Naive thymus-derived CD4-positive, alpha-beta T cell (primary cell): ENCODE data around the gene HAUS7. TPM values are rescaled to one million over a fixed set of nuclear protein-coding genes. Genes with fewer than 3 reads are reported as not detected.

Experiments
- ATAC-seq: fragments of 150-1000 bp; cut with Tn5 transposase; 2 replicates; pipeline ENCODE4 v1.10.0; 2021; ENCODE audit warnings: mild to moderate bottlenecking, moderate library complexity
- CTCF ChIA-PET: fragments of 350-600 bp; sonication (Branson Sonifier 250); formaldehyde crosslinking; loops from one replicate; lab custom pipeline; 2021; ENCODE audit warnings: antibody characterized with exemption; lab: Charles Lee
- POLR2A ChIA-PET: fragments of 350-600 bp; sonication (Branson Sonifier 250); formaldehyde crosslinking; loops from one replicate; lab custom pipeline; 2021; ENCODE audit warnings: antibody characterized with exemption, inconsistent platforms; lab: Charles Lee
- DNase-seq, 9 donors: peaks; one replicate each; pipeline versions ENCODE4 v3.0.0 to v3.0.0-alpha.2; 2020 to 2022; ENCODE audit warnings: mixed read lengths in 1 of 9
- H3K27ac ChIP-seq: one replicate; pipeline ENCODE4 v1.7.0; 2013; ENCODE audit warnings: mild to moderate bottlenecking, low read depth, low read length, moderate library complexity
- H3K27me3 ChIP-seq, 2 donors: one replicate each; pipeline ENCODE4 v1.7.0; 2013; ENCODE audit warnings: low read length in 2 of 2, mild to moderate bottlenecking in 2 of 2, moderate library complexity in 2 of 2; ENCODE audit not compliant: control insufficient read depth in 2 of 2, insufficient read depth in 2 of 2
- H3K36me3 ChIP-seq, 3 experiments: 1 replicate in 2 of 3; 2 replicates in 1 of 3; pipeline ENCODE4 v1.7.0; 2013; ENCODE audit warnings: low read length in 3 of 3, mild to moderate bottlenecking in 3 of 3, moderate library complexity in 1 of 3; ENCODE audit not compliant: insufficient read depth in 3 of 3, control insufficient read depth in 2 of 3
- H3K4me1 ChIP-seq, 2 donors: one replicate each; pipeline ENCODE4 v1.7.0; 2013; ENCODE audit warnings: low read length in 2 of 2, mild to moderate bottlenecking in 2 of 2, moderate library complexity in 1 of 2; ENCODE audit not compliant: control insufficient read depth in 2 of 2, insufficient read depth in 2 of 2
- H3K4me3 ChIP-seq: 2 replicates; pipeline ENCODE4 v1.7.0; 2013; ENCODE audit warnings: mild to moderate bottlenecking, low read length
- H3K9me3 ChIP-seq, 3 experiments: 1 replicate in 2 of 3; 2 replicates in 1 of 3; pipeline ENCODE4 v1.7.0; 2013; ENCODE audit warnings: low read length in 3 of 3; ENCODE audit not compliant: control insufficient read depth in 2 of 3
- H3K27ac Mint-ChIP-seq, 9 donors: one replicate each; pipeline ENCODE4 v1.8.0; 2020 to 2022; ENCODE audit warnings: mixed read lengths in 9 of 9, mild to moderate bottlenecking in 8 of 9, moderate library complexity in 5 of 9, inconsistent platforms in 2 of 9
- H3K27me3 Mint-ChIP-seq, 5 donors: one replicate each; pipeline ENCODE4 v1.8.0; 2021 to 2022; ENCODE audit warnings: mixed read lengths in 5 of 5, mild to moderate bottlenecking in 1 of 5
- H3K36me3 Mint-ChIP-seq, 5 donors: one replicate each; pipeline ENCODE4 v1.8.0; 2020 to 2022; ENCODE audit warnings: mixed read lengths in 5 of 5, mild to moderate bottlenecking in 3 of 5, inconsistent platforms in 1 of 5
- H3K4me1 Mint-ChIP-seq, 7 donors: one replicate each; pipeline ENCODE4 v1.8.0; 2020 to 2022; ENCODE audit warnings: mixed read lengths in 7 of 7, mild to moderate bottlenecking in 3 of 7, inconsistent platforms in 1 of 7
- H3K4me3 Mint-ChIP-seq, 10 donors: one replicate each; pipeline ENCODE4 v1.8.0; 2020 to 2022; ENCODE audit warnings: mild to moderate bottlenecking in 10 of 10, mixed read lengths in 10 of 10, moderate library complexity in 6 of 10, inconsistent platforms in 2 of 10
- H3K9me3 Mint-ChIP-seq, 11 donors: one replicate each; pipeline ENCODE4 v1.8.0; 2020 to 2022; ENCODE audit warnings: mixed read lengths in 11 of 11, mild to moderate bottlenecking in 4 of 11, inconsistent platforms in 1 of 11, moderate library complexity in 1 of 11
- intact Hi-C, 2 donors: fragments of 100-400 bp; cut with micrococcal nuclease; formaldehyde crosslinking; loops; one replicate each; pipeline ENCODE4 v1.15.1; 2023
- polyA plus RNA-seq, 2 donors: library from polyadenylated mRNA; unstranded; fragments of 300-500 nt; fragmentation: Illumina TruSeq; gene quantifications; one replicate each; pipeline ENCODE4 v1.2.3, GENCODE V29; 2021
- total RNA-seq, 6 experiments: library from RNA in 5 of 6; stranded (reverse) in 5 of 6; gene quantifications; 1 replicate in 5 of 6; 2 replicates in 1 of 6; pipeline ENCODE4 v1.2.3 and lab custom pipeline; 2021 to 2026

The HAUS7 gene
- total and polyA plus RNA-seq, 7 experiments from 2014 or later = 20.7 to 44.8 (median 28.4) TPM

DNA sequence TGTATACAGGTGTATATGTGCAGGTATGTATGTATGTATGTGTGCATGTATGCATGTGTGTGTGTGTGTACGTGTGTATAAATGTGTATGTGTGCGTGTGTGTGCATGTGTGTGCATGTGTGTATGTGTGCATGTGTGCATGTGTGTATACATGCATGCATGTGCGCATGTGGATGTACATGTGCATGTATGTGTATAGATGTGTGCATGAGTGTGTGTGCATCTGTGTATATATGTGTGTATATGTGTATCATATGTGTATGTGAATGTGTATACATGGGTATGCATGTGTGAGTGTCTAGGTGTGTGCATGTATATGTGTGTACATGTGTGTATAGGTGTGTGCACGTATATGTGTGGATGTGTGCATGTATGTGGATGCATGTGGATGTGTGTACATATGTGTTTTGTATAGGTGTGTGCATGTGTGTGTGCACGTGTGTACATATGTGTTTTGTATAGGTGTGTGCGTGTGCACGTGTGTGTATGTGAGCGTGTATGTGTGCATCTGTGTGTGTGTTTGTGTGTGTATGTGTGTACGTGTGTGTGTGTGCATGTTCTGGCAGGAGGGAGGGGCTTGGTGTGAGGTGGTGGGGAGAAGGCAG lies 30.4 kb upstream of the HAUS7 start:
- Mint-ChIP-seq H3K36me3 (no peaks in the 10 kb centered on the region), H3K4me3 (no peak overlapping the region), H3K9me3 (peaks cover 0 to 4% (median 0%) of the 10 kb centered on the region in 11 donors), H3K27me3 (no peaks in the 10 kb centered on the region), H3K4me1 (no peaks in the 10 kb centered on the region), H3K27ac (no peak overlapping the region)
- no peak for DNase-seq
- CTCF ChIA-PET = no interaction called here
- no peak overlapping the region for H3K27ac ChIP-seq
- no peaks in the 10 kb centered on the region for H3K27me3 ChIP-seq
- H3K9me3 ChIP-seq = no peaks in the 10 kb centered on the region
- no peak overlapping the region for H3K4me3 ChIP-seq
- no peaks in the 10 kb centered on the region for H3K4me1 ChIP-seq
- H3K36me3 ChIP-seq = no peaks in the 10 kb centered on the region
- intact Hi-C loops = no loop called here
- no peak for ATAC-seq
- POLR2A ChIA-PET = no interaction called here

DNA sequence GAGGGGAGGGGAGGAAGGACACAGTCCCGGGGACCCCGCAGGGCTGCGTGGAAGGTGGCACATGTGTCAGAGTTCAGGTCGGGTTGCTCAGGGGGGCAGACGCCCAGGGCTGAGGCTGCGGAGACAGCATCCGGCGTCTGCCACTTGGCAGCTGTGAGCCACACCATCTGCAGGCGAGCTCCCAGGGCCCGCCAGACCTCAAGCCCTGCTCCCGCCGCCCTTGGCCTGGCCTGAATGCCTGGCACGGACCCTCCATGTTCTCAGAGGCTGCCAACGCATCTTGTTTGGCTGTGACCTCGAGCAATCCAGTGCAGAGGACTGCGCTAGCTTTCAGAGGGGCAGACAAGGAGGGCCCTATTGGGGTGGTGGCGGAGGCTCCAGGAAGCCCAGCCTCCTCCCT lies 29.5 kb upstream of the HAUS7 start:
- Histone ChIP-seq H3K36me3 (no peaks in the 10 kb centered on the region), H3K4me3 (no peak overlapping the region), H3K27me3 (no peaks in the 10 kb centered on the region), H3K9me3 (no peaks in the 10 kb centered on the region), H3K4me1 (no peaks in the 10 kb centered on the region), H3K27ac (no peak overlapping the region)
- no peak overlapping the region for H3K4me3 Mint-ChIP-seq
- ATAC-seq (no peak), DNase-seq (no peak)
- CTCF ChIA-PET = no interaction called here
- peaks cover 0 to 5% (median 0%) of the 10 kb centered on the region in 5 donors for H3K27me3 Mint-ChIP-seq
- H3K36me3 Mint-ChIP-seq = no peaks in the 10 kb centered on the region
- intact Hi-C loops = no loop called here
- H3K9me3 Mint-ChIP-seq = peaks cover 0 to 4% (median 0%) of the 10 kb centered on the region in 11 donors
- peaks cover 0 to 3% (median 0%) of the 10 kb centered on the region in 7 donors for H3K4me1 Mint-ChIP-seq
- POLR2A ChIA-PET = no interaction called here
- H3K27ac Mint-ChIP-seq = no peak overlapping the region

DNA sequence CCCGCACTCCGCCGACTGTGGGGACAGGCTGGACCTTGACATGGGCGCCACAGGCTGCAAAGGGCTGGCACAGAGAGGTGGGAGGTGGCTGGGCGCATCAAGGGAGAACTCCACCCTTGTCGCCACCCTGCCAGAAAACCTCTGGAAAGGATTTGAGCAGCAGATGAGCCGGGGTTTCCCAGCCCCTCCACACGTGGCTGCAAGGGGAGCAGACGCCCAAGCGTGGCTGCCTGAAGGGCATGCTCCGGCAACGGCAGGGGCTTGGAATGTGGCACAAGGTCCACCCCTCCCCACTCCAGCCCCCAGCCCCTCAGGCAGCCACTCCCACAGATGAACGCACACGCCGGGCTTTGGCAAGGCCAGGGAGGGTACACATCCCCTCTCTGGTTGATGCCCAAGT lies 29.0 kb upstream of the HAUS7 start:
- Mint-ChIP-seq H3K36me3 (no peaks in the 10 kb centered on the region), H3K27ac (no peak overlapping the region), H3K4me3 (no peak overlapping the region), H3K27me3 (peaks cover 0 to 5% (median 0%) of the 10 kb centered on the region in 5 donors), H3K9me3 (peaks cover 0 to 4% (median 0%) of the 10 kb centered on the region in 11 donors), H3K4me1 (peaks cover 0 to 3% (median 0%) of the 10 kb centered on the region in 7 donors)
- Histone ChIP-seq H3K36me3 (no peaks in the 10 kb centered on the region), H3K4me1 (no peaks in the 10 kb centered on the region), H3K27ac (no peak overlapping the region), H3K4me3 (no peak overlapping the region), H3K9me3 (no peaks in the 10 kb centered on the region), H3K27me3 (no peaks in the 10 kb centered on the region)
- no peak for DNase-seq
- ChIA-PET CTCF (no interaction called here), POLR2A (no interaction called here)
- intact Hi-C loops = no loop called here
- ATAC-seq = no peak

DNA sequence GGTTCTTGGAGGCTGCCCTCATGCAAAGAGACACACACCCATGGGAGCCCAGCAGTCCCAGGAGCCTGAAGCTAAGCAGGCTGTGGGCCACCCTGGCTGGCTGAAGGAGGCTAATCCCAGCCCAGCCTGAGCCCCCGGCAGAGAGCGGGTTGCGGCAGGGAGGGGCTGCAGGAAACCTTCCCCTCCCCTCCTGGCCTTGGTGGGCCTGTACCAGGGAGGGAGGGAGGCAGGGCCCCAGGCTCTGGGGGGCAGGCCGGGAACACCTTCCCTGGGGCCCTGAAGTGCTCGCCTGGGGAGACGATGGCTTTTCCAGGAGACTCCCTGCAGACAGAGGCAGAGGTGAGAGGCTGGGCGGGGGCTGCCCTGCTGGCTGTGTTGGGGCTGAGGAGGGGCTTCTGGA lies 28.1 kb upstream of the HAUS7 start:
- H3K4me1 Mint-ChIP-seq = peaks cover 0 to 3% (median 0%) of the 10 kb centered on the region in 7 donors
- DNase-seq (no peak), ATAC-seq (no peak)
- ChIA-PET POLR2A (no interaction called here), CTCF (no interaction called here)
- H3K36me3 Mint-ChIP-seq = no peaks in the 10 kb centered on the region
- H3K27ac Mint-ChIP-seq = no peak overlapping the region
- no peak overlapping the region for H3K27ac ChIP-seq
- H3K9me3 Mint-ChIP-seq = peaks cover 0 to 4% (median 0%) of the 10 kb centered on the region in 11 donors
- no peak overlapping the region for H3K4me3 ChIP-seq
- peaks cover 0 to 5% (median 0%) of the 10 kb centered on the region in 5 donors for H3K27me3 Mint-ChIP-seq
- no peaks in the 10 kb centered on the region for H3K36me3 ChIP-seq
- intact Hi-C loops = no loop called here
- no peaks in the 10 kb centered on the region for H3K27me3 ChIP-seq
- H3K4me3 Mint-ChIP-seq = no peak overlapping the region
- no peaks in the 10 kb centered on the region for H3K4me1 ChIP-seq
- H3K9me3 ChIP-seq = no peaks in the 10 kb centered on the region

DNA sequence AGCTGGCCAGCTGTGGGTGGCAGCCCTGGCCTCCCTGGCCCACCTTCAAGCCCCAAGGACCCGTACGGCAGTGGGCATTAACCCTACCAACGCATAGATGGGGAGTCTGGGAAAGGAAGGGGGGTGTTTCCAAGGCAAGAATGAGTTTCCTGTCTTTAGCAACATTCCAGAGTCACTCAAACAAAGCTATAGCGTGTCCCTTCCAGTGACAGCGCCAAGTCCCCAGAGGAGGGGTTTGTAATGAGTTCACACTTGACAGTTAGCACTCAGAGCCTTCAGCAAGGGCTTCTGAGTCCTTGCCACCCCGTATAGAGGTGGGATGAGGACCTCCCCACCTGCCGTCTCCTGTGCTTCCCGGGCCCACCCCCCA lies 26.2 kb upstream of the HAUS7 start:
- Histone ChIP-seq H3K27ac (no peak overlapping the region), H3K4me3 (no peak overlapping the region), H3K27me3 (no peaks in the 10 kb centered on the region), H3K36me3 (no peaks in the 10 kb centered on the region), H3K9me3 (no peaks in the 10 kb centered on the region), H3K4me1 (no peaks in the 10 kb centered on the region)
- Mint-ChIP-seq H3K9me3 (peaks cover 0 to 4% (median 0%) of the 10 kb centered on the region in 11 donors), H3K36me3 (no peaks in the 10 kb centered on the region), H3K4me1 (peaks cover 0 to 3% (median 0%) of the 10 kb centered on the region in 7 donors), H3K27me3 (peaks cover 0 to 5% (median 0%) of the 10 kb centered on the region in 5 donors), H3K4me3 (no peak overlapping the region), H3K27ac (no peak overlapping the region)
- no peak for ATAC-seq
- POLR2A ChIA-PET = no interaction called here
- no peak for DNase-seq
- intact Hi-C loops = no loop called here
- CTCF ChIA-PET = no interaction called here

DNA sequence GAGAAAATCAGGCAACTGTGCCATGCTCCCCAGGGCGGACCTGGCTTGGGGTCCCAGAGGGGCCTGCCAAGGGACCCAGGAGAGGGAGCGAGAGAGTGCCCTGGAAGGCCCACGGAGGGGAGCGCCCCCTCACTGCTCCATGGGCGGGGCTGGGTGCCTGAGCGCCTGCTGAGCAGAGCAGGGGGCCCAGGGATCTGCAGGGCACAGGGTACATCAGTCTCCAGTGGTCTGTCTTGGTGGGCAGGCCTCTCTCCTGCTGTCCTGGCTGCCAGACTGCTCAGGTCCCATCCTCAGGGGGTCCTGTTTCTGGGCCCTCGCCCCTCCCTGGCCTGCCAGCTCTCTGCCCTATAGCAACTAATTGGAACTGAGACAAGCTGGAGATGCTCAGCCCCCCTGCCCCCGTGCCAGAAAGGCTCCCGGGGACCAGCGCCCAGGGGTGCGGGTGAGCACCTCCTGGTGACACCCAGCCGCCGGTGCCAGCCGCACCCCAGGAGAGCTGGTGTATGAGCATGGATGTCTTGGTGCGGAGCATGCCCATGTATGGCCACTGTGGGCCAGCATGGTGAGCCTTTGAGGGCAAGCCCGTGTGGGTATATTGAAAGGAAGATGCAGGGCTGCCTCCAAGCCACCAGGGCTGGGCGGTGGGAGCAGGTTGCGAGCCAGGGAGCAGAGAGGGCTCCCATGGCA lies 25.7 kb upstream of the HAUS7 start:
- CTCF ChIA-PET = no interaction called here
- intact Hi-C loops = loop anchor here in 1 of 2 donors (1.0 kb wide), 1 partner anchor 26 kb away; the partner anchor contains the start of gene HAUS7

More for the DNA sequence above, 25.7 kb upstream of the HAUS7 start:
- no peaks in the 10 kb centered on the region for H3K4me1 ChIP-seq
- POLR2A ChIA-PET = no interaction called here
- ATAC-seq = no peak
- no peak overlapping the region for H3K4me3 Mint-ChIP-seq
- H3K27ac ChIP-seq = no peak overlapping the region
- no peak overlapping the region for H3K4me3 ChIP-seq
- peaks cover 0 to 4% (median 0%) of the 10 kb centered on the region in 11 donors for H3K9me3 Mint-ChIP-seq
- H3K4me1 Mint-ChIP-seq = peaks cover 0 to 3% (median 0%) of the 10 kb centered on the region in 7 donors
- H3K9me3 ChIP-seq = no peaks in the 10 kb centered on the region
- H3K27ac Mint-ChIP-seq = no peak overlapping the region
- H3K36me3 ChIP-seq = no peaks in the 10 kb centered on the region
- H3K27me3 ChIP-seq = no peaks in the 10 kb centered on the region
- H3K27me3 Mint-ChIP-seq = peaks cover 0 to 5% (median 0%) of the 10 kb centered on the region in 5 donors
- no peak for DNase-seq
- no peaks in the 10 kb centered on the region for H3K36me3 Mint-ChIP-seq
